Effector CD4-positive, alpha-beta T cell (primary cell): ENCODE data around the gene CFD.
"Not testable (repeated sequence)": the region's sequence is repeated elsewhere in the genome, so short reads cannot be mapped to it uniquely, and the experiment has no call there.

Experiments used
- DNase-seq: peaks from one replicate; pipeline ENCODE4 v3.0.0-alpha.2; 2020

Gene CFD

DNA sequence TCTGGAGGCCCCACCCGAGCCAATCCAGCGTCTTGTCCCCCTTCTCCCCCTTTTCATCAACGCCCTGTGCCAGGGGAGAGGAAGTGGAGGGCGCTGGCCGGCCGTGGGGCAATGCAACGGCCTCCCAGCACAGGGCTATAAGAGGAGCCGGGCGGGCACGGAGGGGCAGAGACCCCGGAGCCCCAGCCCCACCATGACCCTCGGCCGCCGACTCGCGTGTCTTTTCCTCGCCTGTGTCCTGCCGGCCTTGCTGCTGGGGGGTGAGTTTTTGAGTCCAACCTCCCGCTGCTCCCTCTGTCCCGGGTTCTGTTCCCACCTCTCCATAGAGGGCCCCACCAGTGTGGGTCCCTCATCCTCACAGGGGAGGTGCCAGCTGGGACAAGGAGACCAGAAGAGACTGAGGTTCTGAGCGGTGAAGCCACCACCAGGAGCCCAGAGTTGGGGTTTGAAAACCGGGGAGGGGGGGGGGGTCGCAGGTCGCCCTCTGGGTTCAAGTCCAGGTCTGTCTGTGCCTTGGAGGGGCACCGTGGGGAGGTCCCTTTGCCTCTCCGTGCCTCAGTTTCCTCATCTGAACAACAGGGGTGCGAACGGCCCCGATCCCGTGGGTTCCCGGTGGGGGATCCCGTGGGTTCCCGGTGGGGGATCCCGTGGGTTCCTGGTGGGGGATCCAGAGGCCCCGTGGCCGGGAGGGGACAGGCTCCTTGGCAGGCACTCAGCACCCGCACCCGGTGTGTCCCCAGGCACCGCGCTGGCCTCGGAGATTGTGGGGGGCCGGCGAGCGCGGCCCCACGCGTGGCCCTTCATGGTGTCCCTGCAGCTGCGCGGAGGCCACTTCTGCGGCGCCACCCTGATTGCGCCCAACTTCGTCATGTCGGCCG, 7.1 kb upstream of the CFD start, which contains the start of gene ELANE:
ELANE (plus strand) TSS at position 168 of the 878 bp plus-strand sequence; CDS start at position 194, 26 bp downstream.
- DNase-seq: no peak

DNA sequence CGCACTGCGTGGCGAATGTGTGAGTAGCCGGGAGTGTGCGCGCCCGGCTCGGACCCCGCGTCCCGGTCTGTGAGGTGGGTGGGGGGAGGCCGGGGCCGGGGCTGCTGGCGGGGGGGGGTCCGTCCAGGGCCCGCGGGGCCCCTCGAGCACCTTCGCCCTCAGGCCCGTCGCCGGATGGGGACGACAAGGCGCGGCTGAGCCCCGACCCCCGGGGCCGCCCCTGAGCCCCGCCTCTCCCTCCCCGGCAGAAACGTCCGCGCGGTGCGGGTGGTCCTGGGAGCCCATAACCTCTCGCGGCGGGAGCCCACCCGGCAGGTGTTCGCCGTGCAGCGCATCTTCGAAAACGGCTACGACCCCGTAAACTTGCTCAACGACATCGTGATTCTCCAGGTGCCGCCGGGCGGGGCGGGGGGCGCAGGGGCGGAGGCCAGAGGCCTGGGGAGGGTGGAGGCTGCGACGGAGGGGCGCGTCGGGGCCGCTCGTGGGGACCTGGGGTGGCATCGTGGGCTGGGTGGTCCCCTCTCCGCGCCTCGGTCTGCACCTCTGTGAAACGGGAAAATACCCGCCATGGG, 6.4 kb upstream of the CFD start:
- DNase-seq: no peak

DNA sequence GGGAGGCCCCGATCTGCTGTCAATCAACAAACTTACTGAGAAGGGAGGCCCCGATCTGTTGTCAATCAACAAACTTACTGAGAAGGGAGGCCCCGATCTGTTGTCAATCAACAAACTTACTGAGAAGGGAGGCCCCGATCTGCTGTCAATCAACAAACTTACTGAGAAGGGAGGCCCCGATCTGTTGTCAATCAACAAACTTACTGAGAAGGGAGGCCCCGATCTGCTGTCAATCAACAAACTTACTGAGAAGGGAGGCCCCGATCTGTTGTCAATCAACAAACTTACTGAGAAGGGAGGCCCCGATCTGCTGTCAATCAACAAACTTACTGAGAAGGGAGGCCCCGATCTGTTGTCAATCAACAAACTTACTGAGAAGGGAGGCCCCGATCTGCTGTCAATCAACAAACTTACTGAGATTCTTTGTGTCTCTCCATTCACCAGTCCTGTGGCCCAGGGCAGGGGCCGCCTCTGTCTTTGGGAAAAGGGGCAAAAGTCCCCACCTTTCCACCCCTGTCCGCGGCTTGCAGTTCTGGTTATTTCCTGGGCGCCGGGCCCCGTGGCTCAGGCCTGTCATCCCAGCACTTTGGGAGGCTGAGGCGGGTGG, 5.7 kb upstream of the CFD start:
- not testable (repeated sequence) for DNase-seq

DNA sequence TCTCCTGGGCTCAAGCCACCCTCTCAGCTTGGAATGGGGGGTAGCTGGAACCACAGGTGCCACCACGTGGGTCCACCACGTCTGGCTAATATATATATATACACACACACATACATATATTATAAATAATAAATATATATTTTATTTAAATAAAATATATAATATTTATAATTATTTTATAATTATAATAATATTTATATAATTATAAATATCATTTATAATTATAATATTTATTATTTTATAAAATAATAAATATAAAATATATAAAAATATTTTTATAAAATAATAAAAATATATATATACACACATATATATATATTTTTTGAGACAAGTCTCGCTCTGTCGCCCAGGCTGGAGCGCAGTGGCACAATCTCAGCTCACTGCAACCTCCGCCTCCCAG, 4.9 kb upstream of the CFD start:
- DNase-seq: no peak

DNA sequence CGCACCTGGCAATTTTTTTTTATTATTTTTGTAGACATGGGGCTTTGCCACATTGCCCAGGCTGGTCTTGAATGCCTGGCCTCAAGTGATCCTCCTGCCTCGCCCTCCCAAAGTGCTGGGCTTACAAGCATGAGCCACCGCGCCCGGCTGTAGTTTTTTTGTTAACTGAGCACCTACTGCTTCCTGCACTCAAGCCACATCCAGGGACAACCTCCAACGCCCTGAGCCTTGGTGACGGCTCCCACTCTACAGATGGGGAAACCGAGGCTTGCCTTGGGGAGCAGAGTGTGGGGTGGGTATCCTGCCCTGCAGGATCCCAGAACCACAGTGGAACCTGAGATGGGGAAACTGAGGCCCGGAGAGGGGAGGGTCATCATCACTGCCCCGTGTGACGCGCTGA, 4.3 kb upstream of the CFD start:
- no peak for DNase-seq

DNA sequence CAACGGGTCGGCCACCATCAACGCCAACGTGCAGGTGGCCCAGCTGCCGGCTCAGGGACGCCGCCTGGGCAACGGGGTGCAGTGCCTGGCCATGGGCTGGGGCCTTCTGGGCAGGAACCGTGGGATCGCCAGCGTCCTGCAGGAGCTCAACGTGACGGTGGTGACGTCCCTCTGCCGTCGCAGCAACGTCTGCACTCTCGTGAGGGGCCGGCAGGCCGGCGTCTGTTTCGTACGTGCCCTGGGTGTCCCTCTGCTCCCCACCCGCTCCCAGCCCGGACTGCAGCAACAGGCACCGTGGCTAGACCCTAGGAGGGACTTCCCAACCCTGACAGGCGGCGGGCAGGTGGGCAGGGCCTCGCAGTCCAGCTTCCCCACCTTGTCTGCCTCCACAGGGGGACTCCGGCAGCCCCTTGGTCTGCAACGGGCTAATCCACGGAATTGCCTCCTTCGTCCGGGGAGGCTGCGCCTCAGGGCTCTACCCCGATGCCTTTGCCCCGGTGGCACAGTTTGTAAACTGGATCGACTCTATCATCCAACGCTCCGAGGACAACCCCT, 3.8 kb upstream of the CFD start:
- DNase-seq: no peak

DNA sequence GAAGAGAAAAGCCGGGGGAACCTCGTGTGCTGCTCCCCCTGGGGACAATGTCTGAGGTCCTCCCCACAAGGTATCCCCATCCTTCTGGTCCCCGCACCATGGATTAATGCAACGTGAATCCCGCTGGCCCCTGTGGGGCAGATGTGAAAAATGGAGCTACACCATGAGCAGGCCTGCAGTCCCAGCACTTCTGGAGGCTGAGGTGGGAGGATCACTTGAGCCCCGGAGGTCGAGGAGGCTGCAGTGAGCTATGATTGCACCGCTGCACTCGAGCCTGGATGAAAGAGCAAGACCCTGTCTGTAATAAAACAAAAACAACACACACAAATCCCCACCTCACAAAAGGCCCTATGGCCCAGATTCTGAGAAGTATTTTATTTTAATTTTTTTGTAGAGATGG, 1.2 kb upstream of the CFD start:
- no peak for DNase-seq

DNA sequence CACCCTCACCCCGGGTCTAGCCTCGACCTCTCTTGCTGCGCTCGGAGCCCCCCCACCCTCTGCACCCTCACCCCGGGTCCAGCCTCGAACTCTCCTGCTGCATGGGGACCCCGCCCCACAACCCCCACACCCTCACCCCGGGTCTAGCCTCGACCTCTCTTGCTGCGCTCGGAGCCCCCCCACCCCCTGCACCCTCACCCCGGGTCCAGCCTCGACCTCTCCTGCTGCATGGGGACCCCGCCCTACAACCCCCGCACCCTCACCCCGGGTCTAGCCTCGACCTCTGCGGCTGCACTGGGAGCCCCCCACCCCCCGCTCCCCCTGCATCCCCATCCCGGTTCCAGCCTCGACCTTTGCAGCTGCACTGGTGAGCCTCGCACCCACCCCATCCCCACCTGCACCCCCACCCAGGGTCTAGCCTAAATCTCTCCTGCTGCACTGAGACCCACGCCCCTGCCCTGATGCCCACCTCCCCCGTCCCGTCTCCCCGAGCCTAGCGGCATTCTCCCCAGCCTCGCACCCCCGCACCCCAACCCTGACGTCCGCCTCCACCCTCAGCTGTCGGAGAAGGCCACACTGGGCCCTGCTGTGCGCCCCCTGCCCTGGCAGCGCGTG, 1.8 kb downstream of the CFD start:
- no peak for DNase-seq

DNA sequence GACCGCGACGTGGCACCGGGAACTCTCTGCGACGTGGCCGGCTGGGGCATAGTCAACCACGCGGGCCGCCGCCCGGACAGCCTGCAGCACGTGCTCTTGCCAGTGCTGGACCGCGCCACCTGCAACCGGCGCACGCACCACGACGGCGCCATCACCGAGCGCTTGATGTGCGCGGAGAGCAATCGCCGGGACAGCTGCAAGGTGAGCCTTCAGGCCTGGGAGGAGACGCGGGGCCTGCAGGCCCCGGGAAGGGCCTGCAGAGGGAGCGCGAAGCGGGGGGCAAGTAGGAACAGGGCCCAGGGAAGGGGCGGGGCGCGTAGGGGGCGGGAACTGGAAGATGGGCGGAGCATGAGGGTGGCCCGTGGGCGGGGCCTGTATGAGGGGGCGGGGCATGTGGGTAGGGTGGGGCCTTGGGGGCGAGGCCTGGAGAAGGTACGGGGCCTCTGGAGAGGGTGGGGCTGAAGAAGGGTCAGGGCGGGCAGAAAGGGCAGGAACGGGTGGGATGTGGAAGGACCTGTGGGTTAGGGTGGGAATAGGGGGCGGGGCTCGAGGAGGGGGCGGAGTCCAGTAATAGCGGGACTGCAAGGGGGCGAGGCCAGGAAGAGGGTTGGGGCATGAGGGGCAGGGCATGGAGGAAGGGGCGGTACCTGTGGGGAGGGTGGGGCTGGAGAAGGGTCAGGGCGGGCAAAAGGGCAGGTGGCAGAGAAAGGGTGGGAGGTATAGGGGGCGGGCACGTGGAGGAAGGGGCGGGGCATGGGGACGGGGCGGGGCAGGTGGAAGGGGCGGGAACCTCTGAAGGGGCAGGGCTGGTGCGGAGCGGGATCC, 2.5 kb downstream of the CFD start:
- peak; percentile 62 for DNase-seq

DNA sequence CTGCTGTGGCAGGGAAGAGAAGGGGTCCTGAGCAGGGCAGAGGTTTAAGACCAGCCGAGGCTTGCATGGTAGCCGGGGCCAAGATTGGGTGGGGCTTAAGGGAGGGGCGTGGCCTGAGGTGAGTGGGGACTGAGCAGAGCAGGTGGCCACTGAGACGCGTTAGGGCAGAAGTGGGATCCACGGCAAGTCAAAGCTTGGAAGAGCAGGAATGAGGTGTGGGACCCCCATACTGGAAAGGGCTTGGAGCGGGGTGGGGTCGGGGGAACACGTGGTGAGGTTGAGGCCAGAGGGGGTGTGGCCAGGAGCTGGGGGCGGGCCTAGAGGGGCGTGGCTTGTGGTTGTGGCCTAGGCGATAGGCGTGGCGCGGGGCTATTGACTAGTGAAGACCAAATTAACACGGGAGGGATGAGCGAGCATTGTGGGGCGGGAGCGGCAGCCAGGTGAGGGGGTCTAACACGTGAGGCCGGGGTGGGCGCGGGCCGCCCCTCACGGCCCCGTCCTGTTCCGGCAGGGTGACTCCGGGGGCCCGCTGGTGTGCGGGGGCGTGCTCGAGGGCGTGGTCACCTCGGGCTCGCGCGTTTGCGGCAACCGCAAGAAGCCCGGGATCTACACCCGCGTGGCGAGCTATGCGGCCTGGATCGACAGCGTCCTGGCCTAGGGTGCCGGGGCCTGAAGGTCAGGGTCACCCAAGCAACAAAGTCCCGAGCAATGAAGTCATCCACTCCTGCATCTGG, 3.3 kb downstream of the CFD start:
- DNase-seq: peak; percentile 70

DNA sequence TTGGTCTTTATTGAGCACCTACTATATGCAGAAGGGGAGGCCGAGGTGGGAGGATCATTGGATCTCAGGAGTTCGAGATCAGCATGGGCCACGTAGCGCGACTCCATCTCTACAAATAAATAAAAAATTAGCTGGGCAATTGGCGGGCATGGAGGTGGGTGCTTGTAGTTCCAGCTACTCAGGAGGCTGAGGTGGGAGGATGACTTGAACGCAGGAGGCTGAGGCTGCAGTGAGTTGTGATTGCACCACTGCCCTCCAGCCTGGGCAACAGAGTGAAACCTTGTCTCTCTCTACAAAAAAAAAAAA, 3.8 kb downstream of the CFD start:
- no peak for DNase-seq

DNA sequence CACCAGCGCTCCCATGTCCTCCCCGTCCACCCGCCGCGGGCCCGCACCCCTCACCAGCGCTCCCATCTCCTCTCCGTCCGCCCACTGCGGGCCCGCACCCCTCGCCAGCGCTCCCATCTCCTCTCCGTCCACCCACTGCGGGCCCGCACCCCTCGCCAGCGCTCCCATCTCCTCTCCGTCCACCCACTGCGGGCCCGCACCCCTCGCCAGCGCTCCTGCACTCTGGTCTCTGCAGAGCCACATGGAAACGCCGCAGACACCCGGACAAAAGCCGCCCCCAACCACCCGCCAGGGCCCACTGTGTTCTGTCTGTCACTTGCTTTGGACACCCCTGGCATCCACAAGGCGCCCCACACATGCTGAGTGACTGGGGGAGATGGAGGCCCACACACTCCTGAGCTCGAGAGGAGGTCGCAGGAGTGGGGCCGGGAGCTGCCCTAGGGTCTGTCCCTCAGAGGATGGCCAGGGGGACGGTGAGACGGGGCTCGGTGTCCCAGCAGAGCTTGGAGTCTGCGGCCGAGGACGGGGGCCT, 7.4 kb downstream of the CFD start:
- DNase-seq: no peak

DNA sequence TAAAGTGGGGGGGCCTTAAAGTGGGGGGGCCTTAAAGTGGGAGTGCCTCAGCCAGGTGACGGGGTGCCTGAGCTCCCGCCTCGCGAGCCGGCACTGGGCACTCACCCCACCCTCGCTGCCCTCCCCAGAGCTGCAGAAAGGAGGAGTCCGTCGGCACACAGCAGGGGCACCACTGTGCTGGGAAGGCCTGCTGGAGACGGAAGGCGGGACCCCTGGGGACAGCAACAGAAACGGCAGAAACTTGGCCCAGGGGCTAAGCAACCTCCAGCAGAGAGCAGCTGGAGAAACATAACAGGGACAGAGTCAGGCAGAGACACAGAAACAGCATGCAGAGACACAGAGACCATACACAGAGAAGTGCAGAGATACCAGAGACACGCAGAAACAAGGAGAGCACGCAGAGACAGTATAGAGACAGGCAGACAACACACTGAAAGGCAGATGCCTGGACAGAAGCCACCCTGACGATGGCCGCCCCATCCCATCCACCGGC, 7.9 kb downstream of the CFD start:
- no peak for DNase-seq

DNA sequence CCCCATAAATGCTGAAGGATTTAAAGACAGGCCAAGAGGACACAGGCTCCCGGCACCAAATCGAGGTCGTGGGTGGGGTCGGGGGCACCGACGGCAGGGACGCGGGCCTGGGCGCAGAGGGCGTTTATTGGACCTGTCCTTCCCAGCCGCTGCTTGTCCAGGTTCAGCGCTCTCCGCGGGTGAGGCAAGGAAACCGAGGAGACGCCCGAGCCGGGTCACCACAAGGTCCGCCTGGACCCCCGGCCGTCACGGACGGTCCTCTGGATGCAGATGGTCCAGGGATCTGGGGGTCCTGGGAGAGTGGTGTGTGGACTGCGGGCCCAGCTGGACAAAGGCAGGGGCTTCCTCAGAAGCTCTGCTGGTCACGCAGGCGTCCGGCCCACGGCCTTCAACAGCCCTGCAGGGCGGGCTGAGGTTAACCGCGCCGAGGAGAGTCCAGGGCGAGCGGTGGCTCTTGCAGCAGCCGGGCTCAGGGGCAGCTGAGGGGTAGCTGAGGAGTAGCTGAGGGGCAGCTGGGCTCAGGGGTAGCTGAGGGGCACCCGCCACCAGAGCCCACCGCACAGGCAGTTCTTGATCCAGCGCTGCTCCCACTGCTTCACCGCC, 8.5 kb downstream of the CFD start:
- no peak for DNase-seq

DNA sequence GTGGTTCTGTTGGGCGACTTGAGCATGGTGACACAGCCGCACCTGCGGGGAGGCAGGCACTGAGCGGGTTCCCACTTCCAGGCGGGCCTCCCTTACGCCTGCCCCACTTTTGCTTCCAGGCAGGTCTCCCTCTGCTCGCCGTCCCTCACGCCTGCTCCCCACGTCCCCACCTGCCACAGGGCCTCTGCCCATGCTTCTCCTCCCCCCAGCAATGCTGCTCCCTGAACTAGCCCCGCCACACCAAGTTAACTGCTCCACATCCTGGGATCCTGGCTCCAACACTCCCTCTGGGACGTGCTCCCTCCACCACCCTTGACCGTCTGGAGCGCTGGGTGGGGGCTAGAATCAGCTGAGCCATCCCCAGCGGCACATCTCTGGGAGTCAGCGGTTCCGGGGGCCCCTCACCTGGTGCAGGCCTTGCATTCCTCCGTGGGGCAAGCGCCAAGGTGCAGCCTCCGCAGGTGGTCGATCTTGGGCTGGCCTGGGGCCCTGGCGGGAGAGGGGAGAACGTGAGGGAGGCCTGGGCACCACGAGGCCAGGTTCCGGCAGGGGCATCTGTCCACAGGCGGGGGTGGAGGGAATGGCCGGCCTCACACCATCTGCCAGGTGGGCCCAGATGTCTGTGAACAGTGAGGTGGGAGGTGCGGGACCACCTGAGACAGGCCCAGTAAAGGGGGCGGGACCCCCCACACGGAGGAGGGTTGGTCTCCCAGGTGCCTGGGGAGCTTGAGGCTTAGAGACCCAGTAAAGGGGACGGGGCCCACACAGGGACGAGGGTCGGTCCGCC, 9.2 kb downstream of the CFD start:
- DNase-seq: no peak

DNA sequence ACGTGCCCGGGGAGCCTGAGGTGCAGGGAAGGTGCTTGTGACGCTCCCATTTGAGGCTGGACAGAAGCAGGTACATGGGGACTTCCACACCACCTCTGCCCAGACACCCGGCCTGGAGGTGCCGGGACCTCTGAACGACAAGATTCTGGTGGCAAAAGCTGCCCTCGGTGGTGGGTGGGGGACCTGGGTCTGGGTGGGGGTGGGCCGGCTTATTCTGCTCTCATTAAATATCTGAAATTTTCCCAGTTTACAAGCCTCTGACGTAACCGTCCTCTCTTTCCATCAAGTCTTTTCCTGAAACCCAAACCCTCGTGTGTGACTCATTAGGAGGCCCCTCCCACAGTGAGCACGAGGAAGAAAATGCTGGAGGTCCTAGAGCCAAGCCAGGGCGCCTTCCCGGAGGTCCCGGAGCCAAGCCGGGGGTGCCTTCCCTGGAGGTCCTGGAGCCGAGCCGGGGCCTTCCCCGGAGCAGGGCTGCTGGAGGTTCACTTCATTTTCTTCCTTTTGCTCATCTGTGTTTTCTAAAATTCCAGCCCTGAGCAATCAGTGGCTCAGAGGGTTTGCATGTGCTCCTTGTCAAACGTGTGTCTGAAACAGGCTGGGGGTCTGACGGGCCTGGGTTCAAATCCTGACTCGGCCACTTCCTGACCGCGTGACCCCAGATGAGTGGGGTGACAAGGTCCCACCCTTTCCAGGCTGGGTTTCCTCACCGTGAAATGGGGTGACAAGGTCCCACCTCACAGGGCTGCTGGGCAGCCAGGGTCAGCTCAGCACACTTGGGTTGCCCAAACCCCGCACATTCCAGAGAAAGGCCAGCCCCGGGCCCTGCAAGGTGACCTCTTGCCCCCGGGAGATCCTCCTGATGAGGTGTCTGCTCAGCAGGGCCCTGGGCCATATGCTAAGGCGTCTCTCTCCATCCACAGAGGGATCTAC, 10.0 kb downstream of the CFD start:
- DNase-seq: no peak

DNA sequence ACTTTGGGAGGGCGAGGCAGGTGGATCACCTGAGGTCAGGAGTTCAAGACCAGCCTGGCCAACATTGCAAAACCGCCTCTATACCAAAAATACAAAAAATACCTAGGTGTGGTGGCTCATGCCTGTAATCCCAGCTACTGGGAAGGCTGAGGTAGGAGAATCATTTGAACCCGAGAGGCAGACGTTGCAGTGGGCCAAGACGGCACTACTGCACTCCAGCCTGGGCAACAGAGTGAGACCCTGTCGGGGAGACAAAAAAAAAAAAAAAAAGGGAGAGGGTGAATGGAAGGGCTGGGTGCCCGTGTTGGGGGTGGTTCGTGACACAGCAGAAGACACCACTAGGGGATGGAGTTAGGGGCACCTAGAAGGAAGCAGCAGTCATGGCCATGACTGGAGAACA, 10.8 kb downstream of the CFD start:
- DNase-seq: no peak

DNA sequence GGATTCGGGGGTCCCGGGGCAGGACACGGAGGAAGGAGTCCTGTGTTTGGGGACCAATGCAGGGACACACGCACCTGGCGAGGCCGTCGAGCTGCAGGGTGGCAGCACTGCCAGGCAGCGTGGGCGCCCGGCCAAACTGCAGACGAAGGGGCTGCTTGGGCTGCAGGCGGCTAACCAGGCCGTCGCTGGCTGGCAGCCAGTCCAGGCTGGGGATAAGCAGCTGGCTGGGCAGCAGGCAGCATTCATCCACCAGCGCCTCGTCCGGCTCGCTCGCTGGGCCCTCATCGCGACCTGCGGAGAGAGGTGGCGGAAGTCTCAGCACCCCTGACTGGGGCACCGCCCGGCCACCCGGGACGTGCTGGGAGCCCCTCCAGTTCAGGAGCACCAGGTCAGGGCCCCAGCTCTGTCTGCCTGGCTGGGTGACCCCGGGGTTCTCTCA, 11.5 kb downstream of the CFD start:
- DNase-seq: no peak
